ENCODE results near the gene CISH. TPM values are rescaled to one million over a fixed set of nuclear protein-coding genes. Genes with fewer than 3 reads are reported as not detected.

The CISH gene
- total and polyA plus RNA-seq, 8 donors: 6.2 to 21.5 (median 11.2) TPM

DNA sequence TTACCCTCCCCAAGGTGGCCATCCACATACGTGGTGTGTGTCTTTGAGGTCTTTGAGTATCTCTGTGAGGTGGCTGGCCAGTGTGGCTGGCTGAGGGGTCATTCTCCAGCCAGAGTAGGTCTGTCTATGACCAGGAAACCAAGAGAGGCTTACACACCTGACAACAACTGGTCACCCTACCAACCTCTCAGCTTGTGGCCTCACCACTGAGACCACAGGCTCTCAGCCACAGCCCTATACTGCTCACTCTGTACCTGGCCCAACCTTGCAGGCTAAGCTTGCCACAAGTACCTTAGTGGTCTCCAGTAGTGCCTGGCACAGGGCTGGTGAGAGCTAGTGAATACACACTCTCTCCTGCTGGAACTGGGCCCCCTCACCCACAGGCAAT, 37.1 kb downstream of the CISH start:
- no peak overlapping the region for H3K27ac ChIP-seq
- intact Hi-C loops (cut with DNase I): no loop called here

DNA sequence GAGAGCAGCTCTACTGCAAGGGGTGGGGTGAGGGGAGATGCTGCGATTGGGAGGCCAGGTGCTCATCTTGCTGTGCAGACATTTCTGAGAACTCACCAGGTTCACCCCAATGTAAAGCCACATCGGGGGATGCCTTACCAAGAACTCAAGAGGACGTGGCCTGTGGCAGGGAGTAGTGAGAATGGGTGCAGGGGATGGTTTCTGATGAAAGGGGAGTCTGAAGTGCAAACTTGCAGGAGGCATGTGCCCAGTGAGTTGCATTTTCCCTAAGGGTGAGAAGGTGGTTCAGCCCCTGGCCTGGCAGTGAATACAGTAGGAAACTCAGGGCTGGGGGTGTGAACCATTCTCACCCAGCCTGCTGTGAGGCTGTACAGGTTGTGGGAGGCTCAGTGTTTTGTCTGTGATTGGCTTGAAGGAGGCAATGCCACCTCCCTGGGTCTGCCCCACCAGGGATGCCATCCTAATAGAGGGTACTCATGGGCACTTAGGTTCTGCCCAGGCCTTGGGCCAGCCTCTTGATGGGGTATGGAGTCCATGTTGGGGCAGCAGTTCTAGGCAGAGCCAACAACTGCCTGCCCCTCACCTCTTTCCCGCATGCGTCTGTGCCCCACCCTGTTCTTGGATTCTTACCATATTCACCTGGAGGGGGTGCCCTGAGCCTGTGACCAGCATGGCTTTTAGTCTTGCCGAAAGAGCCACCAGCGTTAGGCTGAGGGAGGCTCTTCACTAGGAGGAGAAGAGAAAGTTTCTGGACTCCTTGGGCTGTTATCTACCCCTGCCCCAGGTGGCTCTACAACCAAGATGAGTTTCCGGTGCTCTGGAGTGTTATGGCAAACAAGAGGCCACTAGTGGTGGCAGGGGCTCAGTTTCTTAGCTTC, 37.8 kb downstream of the CISH start:
- TF ChIP-seq, protein P1, sequence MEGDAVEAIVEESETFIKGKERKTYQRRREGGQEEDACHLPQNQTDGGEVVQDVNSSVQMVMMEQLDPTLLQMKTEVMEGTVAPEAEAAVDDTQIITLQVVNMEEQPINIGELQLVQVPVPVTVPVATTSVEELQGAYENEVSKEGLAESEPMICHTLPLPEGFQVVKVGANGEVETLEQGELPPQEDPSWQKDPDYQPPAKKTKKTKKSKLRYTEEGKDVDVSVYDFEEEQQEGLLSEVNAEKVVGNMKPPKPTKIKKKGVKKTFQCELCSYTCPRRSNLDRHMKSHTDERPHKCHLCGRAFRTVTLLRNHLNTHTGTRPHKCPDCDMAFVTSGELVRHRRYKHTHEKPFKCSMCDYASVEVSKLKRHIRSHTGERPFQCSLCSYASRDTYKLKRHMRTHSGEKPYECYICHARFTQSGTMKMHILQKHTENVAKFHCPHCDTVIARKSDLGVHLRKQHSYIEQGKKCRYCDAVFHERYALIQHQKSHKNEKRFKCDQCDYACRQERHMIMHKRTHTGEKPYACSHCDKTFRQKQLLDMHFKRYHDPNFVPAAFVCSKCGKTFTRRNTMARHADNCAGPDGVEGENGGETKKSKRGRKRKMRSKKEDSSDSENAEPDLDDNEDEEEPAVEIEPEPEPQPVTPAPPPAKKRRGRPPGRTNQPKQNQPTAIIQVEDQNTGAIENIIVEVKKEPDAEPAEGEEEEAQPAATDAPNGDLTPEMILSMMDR (IDR thresholded peaks at IDR 0.05): no peak
- ATAC-seq: no peak
- H3K4me1 ChIP-seq: peaks cover 0 to 13% (median 6%) of the 10 kb centered on the region in 3 donors
- 79 to 83% methylated on average over 8 of the region's 8 CpGs for WGBS, 2 donors
- H3K36me3 ChIP-seq: no peaks in the 10 kb centered on the region
- no peak for FAIRE-seq
- H3K27me3 ChIP-seq: no peaks in the 10 kb centered on the region
- H3K4me3 ChIP-seq: no peak overlapping the region
- intact Hi-C loops (cut with DNase I): loop anchor here in 1 of 3 donors (2.0 kb wide), 1 partner anchor 41 kb away; no protein-coding TSS in a partner anchor
- peak in 1 of 6 donors; percentile 35 for DNase-seq
- H3K27ac ChIP-seq: no peak overlapping the region
- H3K9me3 ChIP-seq: no peaks in the 10 kb centered on the region

More for the DNA sequence above, 37.1 kb downstream of the CISH start:
- Histone ChIP-seq H3K9me3 (no peaks in the 10 kb centered on the region), H3K36me3 (peaks cover 0 to 2% (median 0%) of the 10 kb centered on the region in 3 donors), H3K27me3 (no peaks in the 10 kb centered on the region), H3K4me3 (no peak overlapping the region), H3K4me1 (peaks cover 0 to 13% (median 6%) of the 10 kb centered on the region in 3 donors)
- 85 to 89% methylated on average over 1 of the region's 1 CpG for WGBS, 2 donors
- DNase-seq (peak in 1 of 6 donors; percentile 38), ATAC-seq (no peak), FAIRE-seq (no peak)
- TF ChIP-seq, protein P1 (IDR thresholded peaks at IDR 0.05): no peak

DNA sequence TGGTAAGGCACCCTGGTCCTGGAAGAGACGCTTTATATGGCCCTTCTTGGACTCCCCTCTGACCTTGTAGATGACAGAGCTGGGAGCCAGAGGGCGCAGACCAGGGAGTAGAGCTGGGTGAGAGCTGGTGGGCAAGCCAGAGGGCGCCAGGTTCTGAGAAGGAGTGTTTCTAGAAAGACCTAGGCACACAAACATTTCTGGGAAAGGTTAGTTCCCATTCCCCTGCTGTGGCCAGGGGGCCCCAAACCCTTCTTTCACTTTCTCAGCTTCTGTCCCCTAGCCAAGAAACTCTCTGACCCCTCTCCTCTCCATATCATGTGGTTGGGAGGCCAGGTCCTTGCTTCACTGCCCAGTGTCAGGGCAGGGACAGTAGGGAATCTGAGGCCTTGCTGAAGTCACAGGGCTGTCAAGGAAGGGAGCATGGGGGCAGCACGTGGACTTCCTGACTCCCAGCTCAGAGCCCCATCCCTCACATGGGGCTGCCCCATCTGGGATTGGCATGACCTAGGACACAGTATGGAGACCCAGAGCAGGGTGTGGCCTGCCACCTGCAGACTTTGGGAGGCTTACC, 38.7 kb downstream of the CISH start:
- no peak for DNase-seq
- Histone ChIP-seq H3K4me3 (no peak overlapping the region), H3K9me3 (no peaks in the 10 kb centered on the region), H3K4me1 (peaks cover 0 to 19% (median 14%) of the 10 kb centered on the region in 3 donors), H3K27ac (no peak overlapping the region), H3K27me3 (no peaks in the 10 kb centered on the region), H3K36me3 (no peaks in the 10 kb centered on the region)
- no peak for ATAC-seq
- 81 to 95% methylated on average over 4 of the region's 4 CpGs for WGBS, 2 donors
- no peak for FAIRE-seq
- TF ChIP-seq, protein P1 (IDR thresholded peaks at IDR 0.05): no peak
- intact Hi-C loops (cut with DNase I): loop anchor here in 1 of 3 donors (2.0 kb wide), 1 partner anchor 42 kb away; no protein-coding TSS in a partner anchor

DNA sequence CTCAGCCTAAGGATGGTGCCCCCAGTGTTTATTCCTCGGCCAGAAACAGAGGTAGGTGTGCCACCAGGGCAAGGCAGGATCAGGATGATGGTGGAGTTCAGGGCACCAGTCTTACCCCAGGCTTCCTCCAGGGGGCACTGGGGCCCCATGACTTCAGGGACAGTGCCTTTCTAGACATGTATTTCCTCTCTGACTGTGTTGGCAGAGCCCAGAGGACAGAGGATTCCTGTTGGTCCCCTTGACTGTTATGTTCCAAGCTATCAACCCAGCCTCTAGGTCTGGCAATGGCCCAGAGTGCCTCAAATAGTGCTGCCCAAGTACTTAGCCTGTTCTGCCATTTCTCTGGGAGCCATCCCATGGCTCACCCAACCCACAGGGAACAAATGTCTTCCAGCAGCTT, 39.4 kb downstream of the CISH start:
- 6 to 10% methylated on average over 1 of the region's 1 CpG for WGBS, 2 donors
- no peak overlapping the region for H3K27ac ChIP-seq
- no peak overlapping the region for H3K4me3 ChIP-seq
- H3K9me3 ChIP-seq: no peaks in the 10 kb centered on the region
- DNase-seq: peak; percentile 60 to 90 (median 83)
- ATAC-seq: peak; percentile 23 to 53 (median 52)
- no peaks in the 10 kb centered on the region for H3K36me3 ChIP-seq
- H3K4me1 ChIP-seq: peaks cover 0 to 19% (median 17%) of the 10 kb centered on the region in 3 donors
- no peaks in the 10 kb centered on the region for H3K27me3 ChIP-seq
- intact Hi-C loops (cut with DNase I): loop anchor here in 1 of 3 donors (2.0 kb wide), 1 partner anchor 43 kb away; no protein-coding TSS in a partner anchor
- TF ChIP-seq, protein P1 (IDR thresholded peaks at IDR 0.05): peak; percentile 86 to 92 (median 89)
- no peak for FAIRE-seq

Data from pancreas (tissue), 10 donors.